ENCODE results near the gene RNASET2. TPM values are rescaled to one million over a fixed set of nuclear protein-coding genes. Genes with fewer than 3 reads are reported as not detected.

RNASET2 gene
- total and polyA plus RNA-seq, 2 donors from 2014 or later = 50.7 to 69.0 TPM

DNA sequence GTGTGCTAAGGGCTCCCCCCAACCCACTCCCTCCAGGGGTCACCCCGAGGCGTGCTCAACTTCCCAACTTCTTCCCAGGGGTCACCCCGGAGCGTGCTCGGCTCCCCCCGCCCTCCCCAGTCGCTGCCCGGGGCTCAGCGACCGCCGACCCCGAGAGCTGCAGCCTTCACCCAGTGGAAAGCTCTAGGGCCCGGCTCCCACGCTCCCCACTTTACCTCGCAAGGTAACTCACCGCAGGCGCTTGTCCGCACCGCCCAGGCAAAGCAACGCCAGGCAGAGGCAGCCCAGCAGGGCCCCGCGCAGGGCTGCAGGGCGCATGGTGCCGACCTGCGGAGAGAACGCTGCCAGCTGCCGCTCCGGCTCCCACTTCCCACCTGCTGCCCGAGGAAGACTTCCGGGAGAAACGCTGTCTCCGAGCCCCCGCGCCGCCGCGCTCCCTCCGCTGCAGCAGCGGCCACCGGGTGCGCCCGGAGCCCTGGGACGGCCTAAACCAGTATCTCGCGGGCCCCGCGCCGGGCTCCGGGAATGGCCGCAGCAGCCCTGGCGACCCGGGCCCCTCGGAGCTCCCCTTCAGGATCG lies 396 bp downstream of the RNASET2 start:
- Histone ChIP-seq H3K4me3 (ENCODE audit: low read length in 3 of 3) (peak overlapping the region; percentile 50 to 75 (median 53)), H3K4me1 (ENCODE audit: control insufficient read depth in 2 of 3, insufficient read depth in 2 of 3, low read depth in 1 of 3, low read length in 3 of 3) (peaks cover 0 to 7% (median 0%) of the 10 kb centered on the region in 3 donors), H3K27me3 (ENCODE audit: control insufficient read depth, insufficient read depth, low read length) (no peaks in the 10 kb centered on the region), H3K9ac (ENCODE audit: low read length in 3 of 3) (peak overlapping the region in 1 of 3 donors; percentile 51), H3K9me3 (ENCODE audit: control insufficient read depth in 2 of 3, insufficient read depth in 1 of 3, low read length in 3 of 3) (no peaks in the 10 kb centered on the region), H3K36me3 (ENCODE audit: control insufficient read depth in 2 of 3, insufficient read depth in 3 of 3, low read length in 3 of 3) (no peaks in the 10 kb centered on the region), H3K27ac (ENCODE audit: low read depth in 2 of 2, low read length in 2 of 2) (peak overlapping the region in 1 of 2 donors; percentile 90)
- no peak for FAIRE-seq
- TF ChIP-seq, protein P1, sequence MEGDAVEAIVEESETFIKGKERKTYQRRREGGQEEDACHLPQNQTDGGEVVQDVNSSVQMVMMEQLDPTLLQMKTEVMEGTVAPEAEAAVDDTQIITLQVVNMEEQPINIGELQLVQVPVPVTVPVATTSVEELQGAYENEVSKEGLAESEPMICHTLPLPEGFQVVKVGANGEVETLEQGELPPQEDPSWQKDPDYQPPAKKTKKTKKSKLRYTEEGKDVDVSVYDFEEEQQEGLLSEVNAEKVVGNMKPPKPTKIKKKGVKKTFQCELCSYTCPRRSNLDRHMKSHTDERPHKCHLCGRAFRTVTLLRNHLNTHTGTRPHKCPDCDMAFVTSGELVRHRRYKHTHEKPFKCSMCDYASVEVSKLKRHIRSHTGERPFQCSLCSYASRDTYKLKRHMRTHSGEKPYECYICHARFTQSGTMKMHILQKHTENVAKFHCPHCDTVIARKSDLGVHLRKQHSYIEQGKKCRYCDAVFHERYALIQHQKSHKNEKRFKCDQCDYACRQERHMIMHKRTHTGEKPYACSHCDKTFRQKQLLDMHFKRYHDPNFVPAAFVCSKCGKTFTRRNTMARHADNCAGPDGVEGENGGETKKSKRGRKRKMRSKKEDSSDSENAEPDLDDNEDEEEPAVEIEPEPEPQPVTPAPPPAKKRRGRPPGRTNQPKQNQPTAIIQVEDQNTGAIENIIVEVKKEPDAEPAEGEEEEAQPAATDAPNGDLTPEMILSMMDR (IDR thresholded peaks at IDR 0.05; ENCODE audit: borderline replicate concordance, extremely low read depth, insufficient read depth) = no peak
- intact Hi-C loops (cut with DNase I) = no loop called here
- peak in 1 of 5 donors; percentile 74 for DNase-seq

DNA sequence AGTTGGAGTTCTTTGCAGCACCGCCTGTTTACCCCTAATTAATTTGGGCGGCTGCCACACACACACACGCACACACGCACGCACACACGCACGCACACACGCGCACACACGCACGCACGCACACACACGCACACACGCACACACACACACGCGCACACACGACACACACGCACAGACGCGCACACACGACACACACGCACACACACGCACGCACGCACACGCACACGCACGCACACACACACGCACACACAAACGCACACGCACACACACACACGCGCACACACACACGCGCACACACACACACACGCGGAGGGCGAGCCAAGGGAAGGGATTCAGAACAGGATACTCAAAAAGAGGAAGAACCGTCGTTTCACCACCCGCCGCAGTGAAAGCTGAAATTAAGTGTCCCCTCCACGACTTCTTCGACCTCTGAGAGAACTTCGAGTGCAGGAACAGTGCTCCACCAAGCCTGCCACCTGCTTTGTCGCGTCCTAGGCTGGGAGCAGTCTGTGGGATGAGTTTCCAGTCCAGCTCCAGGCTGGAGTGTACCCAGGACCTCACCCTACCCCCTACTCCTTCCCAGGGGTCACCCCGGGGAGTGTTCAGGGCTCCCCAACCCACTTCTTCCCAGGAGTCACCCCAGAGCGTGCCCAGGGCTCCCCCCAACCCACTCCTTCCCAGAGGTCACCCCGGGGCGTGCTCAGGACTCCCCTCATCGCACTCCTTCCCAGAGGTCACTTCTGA lies 1.1 kb downstream of the RNASET2 start:
- Histone ChIP-seq H3K4me1 (ENCODE audit: control insufficient read depth in 2 of 3, insufficient read depth in 2 of 3, low read depth in 1 of 3, low read length in 3 of 3) (peaks cover 0 to 10% (median 0%) of the 10 kb centered on the region in 3 donors), H3K27me3 (ENCODE audit: control insufficient read depth, insufficient read depth, low read length) (no peaks in the 10 kb centered on the region), H3K36me3 (ENCODE audit: control insufficient read depth in 2 of 3, insufficient read depth in 3 of 3, low read length in 3 of 3) (no peaks in the 10 kb centered on the region), H3K9ac (ENCODE audit: low read length in 3 of 3) (peak overlapping the region in 1 of 3 donors; percentile 51), H3K27ac (ENCODE audit: low read depth in 2 of 2, low read length in 2 of 2) (no peak overlapping the region), H3K4me3 (ENCODE audit: low read length in 3 of 3) (peak overlapping the region; percentile 50 to 75 (median 53)), H3K9me3 (ENCODE audit: control insufficient read depth in 2 of 3, insufficient read depth in 1 of 3, low read length in 3 of 3) (no peaks in the 10 kb centered on the region)
- TF ChIP-seq, protein P1 (IDR thresholded peaks at IDR 0.05; ENCODE audit: borderline replicate concordance, extremely low read depth, insufficient read depth) = no peak
- FAIRE-seq (no peak), DNase-seq (peak in 2 of 5 donors; percentile 30 to 39)
- intact Hi-C loops (cut with DNase I) = no loop called here

DNA sequence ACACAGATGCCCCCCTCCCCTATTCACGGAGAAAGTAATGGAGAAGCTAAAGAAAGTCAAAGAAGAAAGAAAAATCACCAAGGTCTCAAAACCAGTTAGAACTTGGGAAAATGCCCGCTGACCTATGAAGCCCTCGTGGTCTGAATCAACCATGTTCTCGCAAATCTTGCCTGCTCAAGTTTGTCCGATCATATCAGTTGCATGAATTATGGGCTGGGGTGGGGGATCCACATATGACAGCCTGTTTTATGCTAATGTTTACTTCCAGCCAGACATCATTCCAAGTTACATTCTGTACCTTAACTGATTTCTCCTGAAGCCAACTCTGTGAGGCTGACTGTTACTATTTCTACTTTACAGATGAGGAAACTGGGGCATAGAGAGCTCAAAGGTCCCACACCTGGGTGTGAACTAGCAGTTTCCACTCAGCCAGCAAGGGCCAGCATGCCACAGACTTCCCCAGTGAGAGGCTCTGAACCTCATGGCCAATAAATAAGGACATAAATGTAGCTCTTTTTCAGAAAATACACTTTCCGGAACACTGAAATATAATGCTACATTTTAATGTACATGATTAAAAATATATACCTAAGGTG lies 2.1 kb downstream of the RNASET2 start:
- H3K27me3 ChIP-seq (ENCODE audit: control insufficient read depth, insufficient read depth, low read length) = no peaks in the 10 kb centered on the region
- H3K4me1 ChIP-seq (ENCODE audit: control insufficient read depth in 2 of 3, insufficient read depth in 2 of 3, low read depth in 1 of 3, low read length in 3 of 3) = peaks cover 0 to 8% (median 0%) of the 10 kb centered on the region in 3 donors
- intact Hi-C loops (cut with DNase I) = no loop called here
- no peaks in the 10 kb centered on the region for H3K9me3 ChIP-seq (ENCODE audit: control insufficient read depth in 2 of 3, insufficient read depth in 1 of 3, low read length in 3 of 3)
- TF ChIP-seq, protein P1 (IDR thresholded peaks at IDR 0.05; ENCODE audit: borderline replicate concordance, extremely low read depth, insufficient read depth) = no peak
- H3K9ac ChIP-seq (ENCODE audit: low read length in 3 of 3) = no peak overlapping the region
- FAIRE-seq (no peak), DNase-seq (no peak)
- no peak overlapping the region for H3K4me3 ChIP-seq (ENCODE audit: low read length in 3 of 3)
- H3K36me3 ChIP-seq (ENCODE audit: control insufficient read depth in 2 of 3, insufficient read depth in 3 of 3, low read length in 3 of 3) = peaks cover 0 to 2% (median 0%) of the 10 kb centered on the region in 3 donors
- no peak overlapping the region for H3K27ac ChIP-seq (ENCODE audit: low read depth in 2 of 2, low read length in 2 of 2)

Measured in kidney (tissue), 14 donors.